Tibial artery (tissue), 4 donors: ENCODE results near the gene FRMPD1.

Source experiments
- DNase-seq, 2 donors: peaks; one replicate each; pipeline ENCODE4 v3.0.0-alpha.2; 2019
- H3K27ac ChIP-seq, 2 donors: fragments of 200-600 bp; sonication (generic) in 1 of 2; 1 replicate in 1 of 2; 2 replicates in 1 of 2; pipeline ENCODE4 v1.5.1; 2018 to 2019; ENCODE audit warnings: mild to moderate bottlenecking in 1 of 2
- H3K27me3 ChIP-seq, 2 donors: fragments of 200-600 bp; sonication (generic) in 1 of 2; one replicate each; pipeline versions ENCODE4 v1.5.1 to v1.6.0; 2016 to 2019
- H3K36me3 ChIP-seq, 3 donors: fragments of 200-600 bp; sonication (generic) in 2 of 3; one replicate each; pipeline ENCODE4 v1.5.1; 2016 to 2019; ENCODE audit warnings: mild to moderate bottlenecking in 2 of 3
- H3K4me1 ChIP-seq, 4 donors: fragments of 200-600 bp; sonication (generic) in 2 of 4; 1 replicate in 3 of 4; 2 replicates in 1 of 4; pipeline ENCODE4 v1.5.1; 2016 to 2019
- H3K4me3 ChIP-seq, 2 donors: fragments of 200-600 bp; sonication (generic) in 1 of 2; 1 replicate in 1 of 2; 2 replicates in 1 of 2; pipeline ENCODE4 v1.5.1; 2018 to 2019; ENCODE audit warnings: mild to moderate bottlenecking in 2 of 2
- H3K9me3 ChIP-seq, 3 donors: fragments of 200-600 bp; sonication (generic) in 1 of 3; one replicate each; pipeline ENCODE4 v1.5.1; 2016 to 2019
- intact Hi-C: fragments of 100-400 bp; cut with DNase I; formaldehyde crosslinking; loops from one replicate; pipeline ENCODE4 v1.15.0; 2023; ENCODE audit warnings: low total_unique reads
- TF ChIP-seq, protein P1 (sequence below), 2 experiments: fragments of 200-600 bp in 1 of 2; fragments of 450-650 bp in 1 of 2; IDR thresholded peaks; one replicate each; pipeline ENCODE4 v1.5.1; 2017 to 2019; ENCODE audit warnings: antibody characterized with exemption in 2 of 2, mild to moderate bottlenecking in 1 of 2, moderate library complexity in 1 of 2

Gene FRMPD1

GRCh38 chr9:37787059-37787458, 136.3 kb downstream of the FRMPD1 start:
- no peak for DNase-seq
- intact Hi-C loops: loop anchor here (10.0 kb wide), 1 partner anchor 202 kb away; no protein-coding TSS in a partner anchor
- TF ChIP-seq, protein P1, sequence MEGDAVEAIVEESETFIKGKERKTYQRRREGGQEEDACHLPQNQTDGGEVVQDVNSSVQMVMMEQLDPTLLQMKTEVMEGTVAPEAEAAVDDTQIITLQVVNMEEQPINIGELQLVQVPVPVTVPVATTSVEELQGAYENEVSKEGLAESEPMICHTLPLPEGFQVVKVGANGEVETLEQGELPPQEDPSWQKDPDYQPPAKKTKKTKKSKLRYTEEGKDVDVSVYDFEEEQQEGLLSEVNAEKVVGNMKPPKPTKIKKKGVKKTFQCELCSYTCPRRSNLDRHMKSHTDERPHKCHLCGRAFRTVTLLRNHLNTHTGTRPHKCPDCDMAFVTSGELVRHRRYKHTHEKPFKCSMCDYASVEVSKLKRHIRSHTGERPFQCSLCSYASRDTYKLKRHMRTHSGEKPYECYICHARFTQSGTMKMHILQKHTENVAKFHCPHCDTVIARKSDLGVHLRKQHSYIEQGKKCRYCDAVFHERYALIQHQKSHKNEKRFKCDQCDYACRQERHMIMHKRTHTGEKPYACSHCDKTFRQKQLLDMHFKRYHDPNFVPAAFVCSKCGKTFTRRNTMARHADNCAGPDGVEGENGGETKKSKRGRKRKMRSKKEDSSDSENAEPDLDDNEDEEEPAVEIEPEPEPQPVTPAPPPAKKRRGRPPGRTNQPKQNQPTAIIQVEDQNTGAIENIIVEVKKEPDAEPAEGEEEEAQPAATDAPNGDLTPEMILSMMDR (IDR thresholded peaks at IDR 0.05): no peak

GRCh38 chr9:37788332-37788731, 137.6 kb downstream of the FRMPD1 start:
- H3K27ac ChIP-seq: no peak overlapping the region
- peaks cover 0 to 3% (median 0%) of the 10 kb centered on the region in 3 donors for H3K36me3 ChIP-seq
- no peaks in the 10 kb centered on the region for H3K9me3 ChIP-seq
- H3K4me1 ChIP-seq: peaks cover 0 to 15% (median 13%) of the 10 kb centered on the region in 4 donors
- no peak overlapping the region for H3K4me3 ChIP-seq
- intact Hi-C loops: loop anchor here (10.0 kb wide), 1 partner anchor 204 kb away; no protein-coding TSS in a partner anchor
- H3K27me3 ChIP-seq: peaks cover 0 to 4% of the 10 kb centered on the region in 2 donors
- no peak for DNase-seq
- TF ChIP-seq, protein P1 (IDR thresholded peaks at IDR 0.05): no peak

More at GRCh38 chr9:37787059-37787458, 136.3 kb downstream of the FRMPD1 start:
- Histone ChIP-seq H3K9me3 (no peaks in the 10 kb centered on the region), H3K27ac (no peak overlapping the region), H3K4me3 (no peak overlapping the region), H3K27me3 (peaks cover 0 to 4% of the 10 kb centered on the region in 2 donors), H3K36me3 (peaks cover 8 to 14% (median 10%) of the 10 kb centered on the region in 3 donors), H3K4me1 (peaks cover 0 to 26% (median 16%) of the 10 kb centered on the region in 4 donors)

- no peak for DNase-seq
- intact Hi-C loops: no loop called here
- H3K27ac ChIP-seq: no peak overlapping the region
Observed at GRCh38 chr9:37790096-37790495, 139.3 kb downstream of the FRMPD1 start.

GRCh38 chr9:37792122-37792521, 141.4 kb downstream of the FRMPD1 start:
- Histone ChIP-seq H3K36me3 (no peaks in the 10 kb centered on the region), H3K9me3 (no peaks in the 10 kb centered on the region), H3K27me3 (peaks cover 0 to 3% of the 10 kb centered on the region in 2 donors), H3K4me3 (no peak overlapping the region), H3K27ac (no peak overlapping the region), H3K4me1 (no peaks in the 10 kb centered on the region)
- DNase-seq: no peak
- TF ChIP-seq, protein P1 (IDR thresholded peaks at IDR 0.05): no peak
- intact Hi-C loops: no loop called here

More at GRCh38 chr9:37790096-37790495, 139.3 kb downstream of the FRMPD1 start:
- peaks cover 0 to 4% of the 10 kb centered on the region in 2 donors for H3K27me3 ChIP-seq
- TF ChIP-seq, protein P1 (IDR thresholded peaks at IDR 0.05): no peak
- no peaks in the 10 kb centered on the region for H3K9me3 ChIP-seq
- H3K4me3 ChIP-seq: no peak overlapping the region
- no peaks in the 10 kb centered on the region for H3K36me3 ChIP-seq
- H3K4me1 ChIP-seq: peaks cover 0 to 6% (median 4%) of the 10 kb centered on the region in 4 donors

- TF ChIP-seq, protein P1 (IDR thresholded peaks at IDR 0.05): no peak
- no peak overlapping the region for H3K27ac ChIP-seq
- H3K9me3 ChIP-seq: no peaks in the 10 kb centered on the region
- H3K4me1 ChIP-seq: peaks cover 0 to 7% (median 5%) of the 10 kb centered on the region in 4 donors
- intact Hi-C loops: no loop called here
- H3K27me3 ChIP-seq: no peaks in the 10 kb centered on the region
- H3K4me3 ChIP-seq: no peak overlapping the region
- H3K36me3 ChIP-seq: no peaks in the 10 kb centered on the region
- DNase-seq: no peak
Observed at GRCh38 chr9:37796232-37796631, 145.5 kb downstream of the FRMPD1 start.
